IMR-90 (cell line): Measurements from ENCODE around the gene BST1. TPM values are rescaled to one million over a fixed set of nuclear protein-coding genes. Genes with fewer than 3 reads are reported as not detected.

Source experiments
- ATAC-seq: fragments of 200-7000 bp; cut with Tn5 transposase; 2 replicates; pipeline ENCODE4 v1.9.1; 2020; ENCODE audit warnings: low read depth, mild to moderate bottlenecking, moderate library complexity
- BruUV-seq: library from RNA; stranded (reverse); fragments of 400-500 nt; replicated peaks from 2 replicates; lab custom pipeline; 2021; lab: Mats Ljungman, UMichigan
- CTCF ChIA-PET: fragments of 300-600 bp; formaldehyde crosslinking; extraction: SDS; loops from one replicate; lab custom pipeline; 2021; ENCODE audit warnings: antibody characterized with exemption; lab: Yijun Ruan, JAX
- POLR2A ChIA-PET: fragments of 300-600 bp; sonication (Branson Sonifier 250); formaldehyde crosslinking; loops from one replicate; lab custom pipeline; 2022; ENCODE audit warnings: antibody characterized with exemption; ENCODE audit not compliant: unreplicated experiment; lab: Charles Lee
- DNase-seq: peaks from one replicate; pipeline ENCODE4 v3.0.0; 2013
- H2AFZ ChIP-seq: replicated peaks from 2 replicates; pipeline ENCODE3; 2013; ENCODE audit warnings: low read length, mild to moderate bottlenecking; ENCODE audit not compliant: poor library complexity
- H2AK5ac ChIP-seq: 2 replicates; pipeline ENCODE4 v1.6.1; 2013; ENCODE audit warnings: low read depth, low read length, inconsistent platforms
- H2AK9ac ChIP-seq: replicated peaks from 2 replicates; pipeline ENCODE3; 2013; ENCODE audit warnings: mild to moderate bottlenecking, low read depth, low read length, moderate library complexity; ENCODE audit not compliant: poor library complexity
- H2BK120ac ChIP-seq: 2 replicates; pipeline ENCODE4 v1.6.1; 2013; ENCODE audit warnings: low read depth, low read length, inconsistent platforms
- H2BK15ac ChIP-seq: 3 replicates; pipeline ENCODE4 v1.6.1; 2013; ENCODE audit warnings: low read depth, low read length, inconsistent platforms
- H2BK20ac ChIP-seq: 2 replicates; pipeline ENCODE4 v1.6.1; 2013; ENCODE audit warnings: low read depth, mild to moderate bottlenecking, inconsistent platforms, low read length, moderate library complexity
- H2BK5ac ChIP-seq: 2 replicates; pipeline ENCODE4 v1.6.1; 2013; ENCODE audit warnings: mild to moderate bottlenecking, low read depth, low read length, inconsistent platforms; ENCODE audit not compliant: poor library complexity, severe bottlenecking
- H3K14ac ChIP-seq: replicated peaks from 2 replicates; pipeline ENCODE4 v1.6.1; 2013; ENCODE audit warnings: low read depth, low read length, inconsistent platforms
- H3K18ac ChIP-seq: 2 replicates; pipeline ENCODE4 v1.6.1; 2013; ENCODE audit warnings: low read depth, low read length, control low read depth
- H3K23ac ChIP-seq: 2 replicates; pipeline ENCODE4 v1.6.1; 2013; ENCODE audit warnings: low read depth, low read length, inconsistent platforms
- H3K27ac ChIP-seq: 2 replicates; pipeline ENCODE4 v1.5.1; 2013; ENCODE audit warnings: mild to moderate bottlenecking, control low read depth, low read length; ENCODE audit not compliant: insufficient read depth
- H3K27me3 ChIP-seq: 2 replicates; pipeline ENCODE4 v1.6.1; 2013; ENCODE audit warnings: low read length; ENCODE audit not compliant: control insufficient read depth, insufficient read depth
- H3K36me3 ChIP-seq: 2 replicates; pipeline ENCODE4 v1.6.1; 2013; ENCODE audit warnings: low read length, mixed read lengths; ENCODE audit not compliant: control insufficient read depth, insufficient read depth
- H3K4ac ChIP-seq: 2 replicates; pipeline ENCODE4 v1.6.1; 2013; ENCODE audit warnings: low read depth, low read length, inconsistent platforms
- H3K4me1 ChIP-seq: 2 replicates; pipeline ENCODE4 v1.6.1; 2013; ENCODE audit warnings: low read length, mixed read lengths; ENCODE audit not compliant: control insufficient read depth, insufficient read depth
- H3K4me2 ChIP-seq: 2 replicates; pipeline ENCODE4 v1.6.1; 2013; ENCODE audit warnings: low read depth, mild to moderate bottlenecking, control low read depth, low read length, moderate library complexity
- H3K4me3 ChIP-seq: 2 replicates; pipeline ENCODE4 v1.5.1; 2013; ENCODE audit warnings: low read depth, mild to moderate bottlenecking, control low read depth, low read length, moderate library complexity; ENCODE audit not compliant: insufficient read depth
- H3K56ac ChIP-seq: 2 replicates; pipeline ENCODE4 v1.6.1; 2013; ENCODE audit warnings: low read length, inconsistent platforms; ENCODE audit not compliant: insufficient read depth; ENCODE audit errors: extremely low read depth
- H3K79me1 ChIP-seq, 2 experiments: 2 replicates each; pipeline ENCODE4 v1.6.1; 2013; ENCODE audit warnings: low read length in 2 of 2, inconsistent platforms in 1 of 2, low read depth in 1 of 2
- H3K9ac ChIP-seq: 2 replicates; pipeline ENCODE4 v1.6.1; 2013; ENCODE audit warnings: low read depth, low read length, control low read depth
- H3K9me1 ChIP-seq: 2 replicates; pipeline ENCODE4 v1.6.1; 2013; ENCODE audit warnings: low read length, inconsistent platforms; ENCODE audit not compliant: insufficient read depth
- H3K9me3 ChIP-seq: 2 replicates; pipeline ENCODE4 v1.6.1; 2013; ENCODE audit warnings: low read length; ENCODE audit not compliant: control insufficient read depth, insufficient read depth
- H4K20me1 ChIP-seq: 2 replicates; pipeline ENCODE4 v1.6.1; 2013; ENCODE audit warnings: low read length, inconsistent platforms; ENCODE audit not compliant: insufficient read depth
- H4K5ac ChIP-seq: 2 replicates; pipeline ENCODE4 v1.6.1; 2013; ENCODE audit warnings: mild to moderate bottlenecking, low read depth, low read length, control low read depth
- H4K8ac ChIP-seq, 2 experiments: 2 replicates each; pipeline ENCODE4 v1.6.1; 2013; ENCODE audit warnings: low read depth in 2 of 2, low read length in 2 of 2, control low read depth in 1 of 2, inconsistent platforms in 1 of 2
- H4K91ac ChIP-seq: 2 replicates; pipeline ENCODE4 v1.6.1; 2013; ENCODE audit warnings: low read depth, low read length, inconsistent platforms; ENCODE audit not compliant: insufficient read depth
- BHLHE40 ChIP-seq: fragments of 150-350 bp; IDR thresholded peaks from 2 replicates; pipeline ENCODE4 v1.6.1; 2016; ENCODE audit warnings: mild to moderate bottlenecking, low read depth, low read length
- CHD1 ChIP-seq: IDR thresholded peaks from 2 replicates; pipeline ENCODE4 v1.6.1; 2012; ENCODE audit warnings: low read depth, low read length, improper control_type of control experiment
- FOS ChIP-seq: fragments of 150-350 bp; IDR thresholded peaks from 2 replicates; pipeline ENCODE4 v1.6.1; 2016; ENCODE audit warnings: low read depth, low read length
- MAFK ChIP-seq: IDR thresholded peaks from 2 replicates; pipeline ENCODE4 v1.6.1; 2012; ENCODE audit warnings: low read depth, low read length, improper control_type of control experiment
- MAZ ChIP-seq: IDR thresholded peaks from 2 replicates; pipeline ENCODE4 v1.6.1; 2012; ENCODE audit warnings: low read depth, mild to moderate bottlenecking, low read length, improper control_type of control experiment, moderate library complexity, borderline replicate concordance
- NFE2L2 ChIP-seq: fragments of 150-350 bp; IDR thresholded peaks from 2 replicates; pipeline ENCODE4 v1.6.1; 2016; ENCODE audit warnings: low read depth, mild to moderate bottlenecking, low read length
- POLR2A ChIP-seq: IDR thresholded peaks from 2 replicates; pipeline ENCODE4 v1.6.1; 2012; ENCODE audit warnings: mild to moderate bottlenecking, low read depth, low read length
- RAD21 ChIP-seq: IDR thresholded peaks from 2 replicates; pipeline ENCODE4 v1.6.1; 2012; ENCODE audit warnings: low read length, improper control_type of control experiment
- RCOR1 ChIP-seq: IDR thresholded peaks from 2 replicates; pipeline ENCODE4 v1.6.1; 2012; ENCODE audit warnings: mild to moderate bottlenecking, low read length, improper control_type of control experiment; ENCODE audit not compliant: insufficient replicate concordance
- RFX5 ChIP-seq: IDR thresholded peaks from 2 replicates; pipeline ENCODE4 v1.8.0; 2012; ENCODE audit warnings: low read depth, mild to moderate bottlenecking, low read length, moderate library complexity
- SMC3 ChIP-seq: fragments of 150-350 bp; IDR thresholded peaks from 2 replicates; pipeline ENCODE4 v1.6.1; 2016; ENCODE audit warnings: low read depth, mild to moderate bottlenecking, antibody characterized with exemption, low read length, moderate library complexity
- WGBS, 2 experiments: methylation state at CpG; one replicate each; pipeline versions ENCODE4 v1.1.5 to v1.1.7; 2013; ENCODE audit warnings: missing lambda C conversion rate in 2 of 2; ENCODE audit not compliant: insufficient read length in 1 of 2; ENCODE audit errors: extremely low coverage in 2 of 2; 5-methylcytosine and 5-hydroxymethylcytosine counted together
- dilution Hi-C: fragments of 300-500 bp; cut with HindIII; formaldehyde crosslinking; loops from one replicate; pipeline ENCODE4 v1.14.3; 2018; ENCODE audit warnings: low sequenced_read_pairs; ENCODE audit not compliant: unreplicated experiment
- in situ Hi-C: fragments of 300-500 bp; cut with MboI; formaldehyde crosslinking; loops from 3 replicates; pipeline ENCODE4 v1.14.3; 2019; ENCODE audit warnings: low sequenced_read_pairs, inconsistent platforms, mixed read lengths
- intact Hi-C: fragments of 100-400 bp; cut with micrococcal nuclease; formaldehyde crosslinking; loops from 2 replicates; pipeline ENCODE4 v1.10.0; 2022
- polyA plus RNA-seq, 3 experiments: library from polyadenylated mRNA; depleted of rRNA; stranded (reverse); fragments of >200 nt; gene quantifications; 2 replicates each; pipeline ENCODE4 v1.2.3, GENCODE V29; 2012; ENCODE audit warnings: low replicate concordance in 1 of 3
- total RNA-seq: library from RNA; depleted of rRNA; stranded (reverse); fragments of >200 nt; gene quantifications from 2 replicates; pipeline ENCODE4 v1.2.3, GENCODE V29; 2012
- TF ChIP-seq, protein P1 (sequence below): fragments of 150-350 bp; IDR thresholded peaks from 2 replicates; pipeline ENCODE4 v1.6.1; 2017; ENCODE audit warnings: mild to moderate bottlenecking, antibody characterized with exemption, low read length, low read depth
- TF ChIP-seq, protein P2 (sequence below): conservative IDR thresholded peaks from 2 replicates; pipeline ENCODE4 v1.5.1; 2012; ENCODE audit warnings: mild to moderate bottlenecking, low read depth, low read length, improper control_type of control experiment
- TF ChIP-seq, protein P3 (sequence below): fragments of 150-350 bp; IDR thresholded peaks from 2 replicates; pipeline ENCODE4 v1.6.1; 2016; ENCODE audit warnings: low read depth, mild to moderate bottlenecking, low read length, moderate library complexity, borderline replicate concordance

The BST1 gene
- total and polyA plus RNA-seq, 2 of the 4 experiments (the other 2 are of a cell fraction): 6.6 to 11.1 TPM

DNA sequence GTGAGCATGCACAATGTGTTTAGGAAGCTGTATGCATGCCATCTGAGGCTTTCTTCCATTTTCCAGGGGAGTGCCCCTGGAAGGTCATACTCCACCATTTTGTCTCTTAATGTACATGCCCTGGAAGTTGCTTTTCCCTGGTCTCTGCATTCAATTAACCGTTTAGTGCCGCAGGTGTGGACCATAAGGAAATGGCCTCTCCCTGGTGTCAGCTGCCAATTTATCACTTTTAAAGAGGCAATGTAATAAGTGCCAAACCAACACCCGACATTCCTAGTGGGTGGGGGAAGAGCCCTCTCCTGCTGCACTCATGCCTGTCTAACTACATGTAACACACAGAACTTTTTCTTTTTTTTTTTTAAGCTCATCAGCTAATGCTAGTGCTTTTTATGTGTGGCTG lies 7.1 kb upstream of the BST1 start:
- Histone ChIP-seq H4K5ac (no peak overlapping the region), H3K9me1 (0 out of 2 replicates have a peak, but pooled peaks cover 8% of the 10 kb centered on the region), H3K4me3 (no peak overlapping the region), H3K9ac (no peak overlapping the region), H2BK15ac (peak overlapping the region; percentile 48; the same call in 2 of the 3 replicates), H3K27ac (peak overlapping the region; percentile 6; the same call in 1 of the 2 replicates), H3K9me3 (no peaks in the 10 kb centered on the region), H2AK5ac (peak overlapping the region; percentile 48), H3K56ac (no peak overlapping the region), H4K20me1 (no peaks in the 10 kb centered on the region), H2AFZ (peak overlapping the region; percentile 74), H3K27me3 (no peaks in the 10 kb centered on the region), H3K36me3 (no peaks in the 10 kb centered on the region), H3K4ac (peak overlapping the region; percentile 80), H3K14ac (peak overlapping the region; percentile 18), H3K4me1 (peaks cover 8% of the 10 kb centered on the region), H3K18ac (peak overlapping the region; percentile 38; the same call in 1 of the 2 replicates), H2BK5ac (peak overlapping the region; percentile 27), H2BK20ac (peak overlapping the region; percentile 61), H3K4me2 (no peak overlapping the region), H3K79me1 (peaks cover 2 to 11% of the 10 kb centered on the region in 2 experiments; a peak in 2 of 4 replicates), H4K91ac (peak overlapping the region; percentile 53; the same call in 1 of the 2 replicates), H2AK9ac (peak overlapping the region; percentile 30), H2BK120ac (peak overlapping the region; percentile 86), H4K8ac (peak overlapping the region; percentile 22 to 37; a peak in 3 of 4 replicates), H3K23ac (no peak overlapping the region)
- no peak for TF ChIP-seq FOS
- no peak for TF ChIP-seq RCOR1
- TF ChIP-seq RAD21: no peak
- no peak for TF ChIP-seq POLR2A
- TF ChIP-seq SMC3: no peak
- TF ChIP-seq RFX5: no peak
- TF ChIP-seq NFE2L2: no peak
- TF ChIP-seq BHLHE40: no peak
- no peak for TF ChIP-seq MAZ
- no peak for TF ChIP-seq MAFK
- TF ChIP-seq, protein P1, sequence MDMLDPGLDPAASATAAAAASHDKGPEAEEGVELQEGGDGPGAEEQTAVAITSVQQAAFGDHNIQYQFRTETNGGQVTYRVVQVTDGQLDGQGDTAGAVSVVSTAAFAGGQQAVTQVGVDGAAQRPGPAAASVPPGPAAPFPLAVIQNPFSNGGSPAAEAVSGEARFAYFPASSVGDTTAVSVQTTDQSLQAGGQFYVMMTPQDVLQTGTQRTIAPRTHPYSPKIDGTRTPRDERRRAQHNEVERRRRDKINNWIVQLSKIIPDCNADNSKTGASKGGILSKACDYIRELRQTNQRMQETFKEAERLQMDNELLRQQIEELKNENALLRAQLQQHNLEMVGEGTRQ: no peak
- TF ChIP-seq, protein P2, sequence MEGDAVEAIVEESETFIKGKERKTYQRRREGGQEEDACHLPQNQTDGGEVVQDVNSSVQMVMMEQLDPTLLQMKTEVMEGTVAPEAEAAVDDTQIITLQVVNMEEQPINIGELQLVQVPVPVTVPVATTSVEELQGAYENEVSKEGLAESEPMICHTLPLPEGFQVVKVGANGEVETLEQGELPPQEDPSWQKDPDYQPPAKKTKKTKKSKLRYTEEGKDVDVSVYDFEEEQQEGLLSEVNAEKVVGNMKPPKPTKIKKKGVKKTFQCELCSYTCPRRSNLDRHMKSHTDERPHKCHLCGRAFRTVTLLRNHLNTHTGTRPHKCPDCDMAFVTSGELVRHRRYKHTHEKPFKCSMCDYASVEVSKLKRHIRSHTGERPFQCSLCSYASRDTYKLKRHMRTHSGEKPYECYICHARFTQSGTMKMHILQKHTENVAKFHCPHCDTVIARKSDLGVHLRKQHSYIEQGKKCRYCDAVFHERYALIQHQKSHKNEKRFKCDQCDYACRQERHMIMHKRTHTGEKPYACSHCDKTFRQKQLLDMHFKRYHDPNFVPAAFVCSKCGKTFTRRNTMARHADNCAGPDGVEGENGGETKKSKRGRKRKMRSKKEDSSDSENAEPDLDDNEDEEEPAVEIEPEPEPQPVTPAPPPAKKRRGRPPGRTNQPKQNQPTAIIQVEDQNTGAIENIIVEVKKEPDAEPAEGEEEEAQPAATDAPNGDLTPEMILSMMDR: no peak
- TF ChIP-seq CHD1: no peak
- TF ChIP-seq, protein P3, sequence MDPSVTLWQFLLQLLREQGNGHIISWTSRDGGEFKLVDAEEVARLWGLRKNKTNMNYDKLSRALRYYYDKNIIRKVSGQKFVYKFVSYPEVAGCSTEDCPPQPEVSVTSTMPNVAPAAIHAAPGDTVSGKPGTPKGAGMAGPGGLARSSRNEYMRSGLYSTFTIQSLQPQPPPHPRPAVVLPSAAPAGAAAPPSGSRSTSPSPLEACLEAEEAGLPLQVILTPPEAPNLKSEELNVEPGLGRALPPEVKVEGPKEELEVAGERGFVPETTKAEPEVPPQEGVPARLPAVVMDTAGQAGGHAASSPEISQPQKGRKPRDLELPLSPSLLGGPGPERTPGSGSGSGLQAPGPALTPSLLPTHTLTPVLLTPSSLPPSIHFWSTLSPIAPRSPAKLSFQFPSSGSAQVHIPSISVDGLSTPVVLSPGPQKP: no peak
- ChIA-PET CTCF (interaction anchor here (0.7 to 1.3 kb wide), 2 partner anchors 13 to 223 kb away, joined by 3 to 4 read pairs; no protein-coding TSS in a partner anchor), POLR2A (no interaction called here)
- no peak for DNase-seq
- intact Hi-C loops (no loop called here), dilution Hi-C loops (no loop called here), in situ Hi-C loops (loop anchor here (25.0 kb wide), 1 partner anchor 683 kb away; the partner anchor contains the start of gene CPEB2)
- ATAC-seq: no peak; the same call in 1 of the 2 replicates
- no TSS peak for BruUV-seq
- no CpG with 5 or more reads among the region's 3 CpGs for WGBS, 2 experiments
